Neuronal stem cell (in vitro differentiated cells): ENCODE data around the gene SPACDR.

ENCODE experiments used
- DNase-seq: peaks from one replicate; pipeline ENCODE4 v3.0.0-alpha.2; 2013; ENCODE audit warnings: low spot score
- H2AFZ ChIP-seq: one replicate; pipeline ENCODE4 v1.6.1; 2013; ENCODE audit warnings: mild to moderate bottlenecking, low read length, inconsistent platforms
- H2AK5ac ChIP-seq: 2 replicates; pipeline ENCODE4 v1.6.1; 2013; ENCODE audit warnings: low read depth, mild to moderate bottlenecking, inconsistent platforms, low read length, moderate library complexity, mixed read lengths
- H2BK120ac ChIP-seq: 2 replicates; pipeline ENCODE4 v1.6.1; 2013; ENCODE audit warnings: low read depth, mild to moderate bottlenecking, inconsistent platforms, low read length, moderate library complexity, mixed read lengths
- H2BK12ac ChIP-seq: one replicate; pipeline ENCODE4 v1.6.1; 2013; ENCODE audit warnings: low read length, inconsistent platforms
- H2BK15ac ChIP-seq: 2 replicates; pipeline ENCODE4 v1.6.1; 2013; ENCODE audit warnings: mild to moderate bottlenecking, low read length, inconsistent platforms, mixed read lengths
- H2BK5ac ChIP-seq: one replicate; pipeline ENCODE4 v1.6.1; 2013; ENCODE audit warnings: inconsistent platforms, mild to moderate bottlenecking, low read length, moderate library complexity
- H3K14ac ChIP-seq: one replicate; pipeline ENCODE4 v1.6.1; 2013; ENCODE audit warnings: low read length, inconsistent platforms
- H3K18ac ChIP-seq: 2 replicates; pipeline ENCODE4 v1.6.1; 2013; ENCODE audit warnings: low read length, inconsistent platforms
- H3K23ac ChIP-seq: 2 replicates; pipeline ENCODE4 v1.6.1; 2013; ENCODE audit warnings: low read depth, mild to moderate bottlenecking, mixed read lengths, low read length, inconsistent platforms; ENCODE audit not compliant: poor library complexity
- H3K27ac ChIP-seq: replicated peaks from 3 replicates; pipeline ENCODE4 v1.5.1; 2013; ENCODE audit warnings: low read length, inconsistent platforms
- H3K27me3 ChIP-seq, 3 experiments: 2 replicates each; pipeline ENCODE4 v1.6.1; 2013; ENCODE audit warnings: low read length in 3 of 3, mild to moderate bottlenecking in 2 of 3, inconsistent platforms in 1 of 3, low read depth in 1 of 3, mixed read lengths in 1 of 3, moderate library complexity in 1 of 3; ENCODE audit not compliant: control insufficient read depth in 3 of 3, insufficient read depth in 3 of 3
- H3K36me3 ChIP-seq, 2 donors: replicated peaks in 1 of 2; 2 replicates each; pipeline ENCODE4 v1.6.1; 2013; ENCODE audit warnings: low read length in 2 of 2; ENCODE audit not compliant: control insufficient read depth in 2 of 2, insufficient read depth in 2 of 2
- H3K4ac ChIP-seq: 2 replicates; pipeline ENCODE4 v1.6.1; 2013; ENCODE audit warnings: inconsistent platforms, mild to moderate bottlenecking, low read length, moderate library complexity
- H3K4me1 ChIP-seq, 2 donors: 1 replicate in 1 of 2; 2 replicates in 1 of 2; pipeline ENCODE4 v1.6.1; 2013; ENCODE audit warnings: low read length in 2 of 2, low read depth in 1 of 2; ENCODE audit not compliant: control insufficient read depth in 2 of 2, insufficient read depth in 1 of 2
- H3K4me2 ChIP-seq: one replicate; pipeline ENCODE4 v1.6.1; 2013; ENCODE audit warnings: mild to moderate bottlenecking, low read length, inconsistent platforms; ENCODE audit not compliant: insufficient read depth, poor library complexity, severe bottlenecking
- H3K4me3 ChIP-seq, 2 donors: 2 replicates each; pipeline ENCODE4 v1.5.1; 2013; ENCODE audit warnings: low read length in 2 of 2, mild to moderate bottlenecking in 2 of 2, inconsistent platforms in 1 of 2, moderate library complexity in 1 of 2
- H3K79me1 ChIP-seq: one replicate; pipeline ENCODE4 v1.6.1; 2013; ENCODE audit warnings: low read depth, mild to moderate bottlenecking, inconsistent platforms, low read length, moderate library complexity
- H3K9ac ChIP-seq: one replicate; pipeline ENCODE4 v1.6.1; 2013; ENCODE audit warnings: mild to moderate bottlenecking, low read depth, low read length, inconsistent platforms; ENCODE audit not compliant: poor library complexity
- H3K9me3 ChIP-seq, 2 donors: replicated peaks in 1 of 2; 2 replicates each; pipeline versions ENCODE3 to v1.6.1; 2013; ENCODE audit warnings: low read length in 2 of 2, mild to moderate bottlenecking in 2 of 2, inconsistent platforms in 1 of 2, low read depth in 1 of 2, mixed read lengths in 1 of 2, moderate library complexity in 1 of 2; ENCODE audit not compliant: control insufficient read depth in 2 of 2, insufficient read depth in 1 of 2
- H4K8ac ChIP-seq: one replicate; pipeline ENCODE4 v1.6.1; 2013; ENCODE audit warnings: low read depth, mild to moderate bottlenecking, inconsistent platforms, low read length, moderate library complexity
- H4K91ac ChIP-seq: one replicate; pipeline ENCODE4 v1.6.1; 2013; ENCODE audit warnings: low read length, low read depth, mild to moderate bottlenecking, inconsistent platforms; ENCODE audit not compliant: poor library complexity
- WGBS, 2 donors: extraction: QIAGEN DNeasy Blood & Tissue Kit; methylation state at CpG; one replicate each; pipeline ENCODE4 v1.1.7; 2013; ENCODE audit warnings: missing lambda C conversion rate in 2 of 2, mixed read lengths in 1 of 2; ENCODE audit not compliant: insufficient read length in 2 of 2, insufficient replicate concordance in 1 of 2; ENCODE audit errors: extremely low coverage in 2 of 2; 5-methylcytosine and 5-hydroxymethylcytosine counted together

Gene SPACDR

DNA sequence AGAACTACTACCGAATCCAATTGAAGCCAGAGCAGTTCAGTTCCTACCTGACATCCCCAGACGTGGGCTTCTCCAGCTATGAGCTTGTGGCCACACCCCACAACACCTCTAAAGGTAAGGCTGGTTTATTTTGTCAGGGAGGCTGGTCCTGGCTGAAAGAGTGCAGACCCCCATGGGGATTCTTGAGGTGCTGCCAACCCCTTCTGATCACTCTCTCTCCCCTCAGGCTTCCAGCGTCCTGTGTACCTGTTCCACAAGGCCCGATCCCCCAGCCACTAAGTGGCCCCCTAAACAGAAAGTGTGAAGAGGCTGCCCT, 30.8 kb downstream of the SPACDR start:
- Histone ChIP-seq H3K4me2 (no peak overlapping the region), H3K27ac (no peak overlapping the region), H3K4ac (no peak overlapping the region), H2AK5ac (no peak overlapping the region), H3K9ac (no peak overlapping the region), H3K18ac (no peak overlapping the region), H3K4me1 (peaks cover 24 to 30% of the 10 kb centered on the region in 2 donors), H3K27me3 (no peaks in the 10 kb centered on the region), H2AFZ (no peak overlapping the region), H3K4me3 (no peak overlapping the region), H2BK120ac (no peak overlapping the region), H2BK12ac (no peak overlapping the region), H3K9me3 (no peaks in the 10 kb centered on the region), H2BK15ac (no peak overlapping the region), H3K79me1 (peaks cover 16% of the 10 kb centered on the region), H3K23ac (no peak overlapping the region), H4K91ac (no peak overlapping the region), H3K36me3 (peaks cover 28 to 55% of the 10 kb centered on the region in 2 donors), H3K14ac (no peak overlapping the region), H2BK5ac (no peak overlapping the region), H4K8ac (no peak overlapping the region)
- no CpG with 5 or more reads among the region's 4 CpGs for WGBS, 2 donors
- no peak for DNase-seq

DNA sequence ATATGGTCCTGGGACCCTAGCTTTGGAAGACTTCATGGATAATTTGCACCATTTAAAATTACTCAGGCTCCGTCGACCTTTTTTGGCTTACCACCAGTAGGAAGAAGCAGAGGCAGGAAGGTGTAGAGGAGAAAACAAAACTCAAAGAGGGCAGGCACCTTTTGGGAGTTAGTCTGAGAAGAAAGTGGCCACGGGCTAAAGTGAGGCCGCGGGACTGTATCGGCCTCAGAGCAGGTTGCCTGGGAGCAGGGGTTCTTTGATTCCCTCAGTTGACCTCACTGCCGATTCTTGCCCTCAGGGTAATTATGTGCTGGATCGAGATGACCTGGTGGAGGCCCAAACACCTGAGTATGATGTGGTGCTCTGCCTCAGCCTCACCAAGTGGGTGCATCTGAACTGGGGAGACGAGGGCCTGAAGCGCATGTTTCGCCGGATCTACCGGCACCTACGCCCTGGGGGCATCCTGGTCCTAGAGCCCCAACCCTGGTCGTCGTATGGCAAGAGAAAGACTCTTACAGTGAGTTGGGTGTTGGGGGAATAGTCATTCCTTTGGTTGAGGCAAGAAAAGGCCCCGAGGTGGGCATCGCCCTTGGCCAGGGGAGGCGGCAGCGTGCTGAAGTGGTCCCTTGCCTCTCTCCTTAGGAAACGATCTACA, 31.3 kb downstream of the SPACDR start:
- Histone ChIP-seq H3K4me2 (no peak overlapping the region), H3K14ac (no peak overlapping the region), H3K18ac (no peak overlapping the region), H3K9ac (no peak overlapping the region), H2BK5ac (no peak overlapping the region), H2BK12ac (no peak overlapping the region), H2AK5ac (no peak overlapping the region), H2AFZ (no peak overlapping the region), H3K9me3 (peaks cover 2% of the 10 kb centered on the region in 2 donors), H4K8ac (no peak overlapping the region), H3K23ac (no peak overlapping the region), H2BK120ac (no peak overlapping the region), H3K79me1 (peaks cover 16% of the 10 kb centered on the region), H3K27me3 (peaks cover 0 to under 1% (median 0%) of the 10 kb centered on the region in 3 experiments), H3K27ac (no peak overlapping the region), H3K4me1 (peaks cover 26 to 30% of the 10 kb centered on the region in 2 donors), H3K36me3 (peaks cover 28 to 55% of the 10 kb centered on the region in 2 donors), H3K4ac (no peak overlapping the region), H2BK15ac (no peak overlapping the region), H3K4me3 (peak overlapping the region in 1 of 2 donors; percentile 27), H4K91ac (no peak overlapping the region)
- no CpG with 5 or more reads among the region's 21 CpGs for WGBS, 2 donors
- DNase-seq = no peak

DNA sequence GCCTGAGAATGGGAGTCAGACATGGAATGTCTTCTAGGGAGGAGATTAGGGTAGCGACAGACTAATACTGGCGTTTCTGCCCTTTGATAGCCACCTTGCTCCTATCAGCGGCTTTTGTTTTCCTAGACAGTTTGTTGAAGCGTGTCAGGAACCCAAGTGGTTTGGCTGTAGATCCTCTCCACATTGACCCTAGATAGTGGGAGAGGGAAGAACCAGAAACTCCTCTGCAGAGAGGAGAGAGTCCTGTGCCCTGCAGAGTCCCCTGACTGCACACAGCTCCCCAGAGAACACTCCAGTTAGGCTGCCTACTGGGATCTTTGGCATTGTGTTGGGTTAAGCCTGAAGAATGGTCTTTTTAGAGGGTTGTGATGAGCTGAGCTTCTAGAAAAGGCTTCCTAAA, 32.0 kb downstream of the SPACDR start:
- Histone ChIP-seq H4K91ac (no peak overlapping the region), H3K4me2 (no peak overlapping the region), H3K27ac (no peak overlapping the region), H3K9ac (no peak overlapping the region), H3K36me3 (peaks cover 28 to 55% of the 10 kb centered on the region in 2 donors), H3K23ac (no peak overlapping the region), H2AFZ (no peak overlapping the region), H2BK120ac (no peak overlapping the region), H3K27me3 (peaks cover 0 to 2% (median 0%) of the 10 kb centered on the region in 3 experiments), H3K4me1 (peaks cover 26 to 30% of the 10 kb centered on the region in 2 donors), H3K79me1 (peaks cover 16% of the 10 kb centered on the region), H2BK15ac (no peak overlapping the region), H3K4ac (no peak overlapping the region), H3K9me3 (peaks cover 4% of the 10 kb centered on the region in 2 donors), H3K4me3 (peak overlapping the region in 1 of 2 donors; percentile 7), H2BK5ac (no peak overlapping the region), H3K14ac (no peak overlapping the region), H4K8ac (no peak overlapping the region), H2BK12ac (no peak overlapping the region), H2AK5ac (no peak overlapping the region), H3K18ac (no peak overlapping the region)
- no CpG with 5 or more reads among the region's 4 CpGs for WGBS, 2 donors
- DNase-seq = no peak

DNA sequence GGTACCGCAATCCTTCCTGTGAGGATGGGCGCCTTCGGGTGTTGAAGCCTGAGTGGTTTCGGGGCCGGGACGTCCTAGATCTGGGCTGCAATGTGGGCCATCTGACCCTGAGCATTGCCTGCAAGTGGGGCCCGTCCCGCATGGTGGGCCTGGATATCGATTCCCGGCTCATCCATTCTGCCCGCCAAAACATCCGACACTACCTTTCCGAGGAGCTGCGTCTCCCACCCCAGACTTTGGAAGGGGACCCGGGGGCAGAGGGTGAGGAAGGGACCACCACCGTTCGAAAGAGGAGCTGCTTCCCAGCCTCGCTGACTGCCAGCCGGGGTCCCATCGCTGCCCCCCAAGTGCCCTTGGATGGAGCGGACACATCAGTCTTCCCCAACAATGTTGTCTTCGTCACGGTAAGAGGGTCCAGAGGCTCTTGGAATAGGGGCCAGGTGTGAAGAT, 32.7 kb downstream of the SPACDR start:
- no peak for DNase-seq
- no peak overlapping the region for H3K27ac ChIP-seq
- no peak overlapping the region for H2BK120ac ChIP-seq
- peaks cover 4% of the 10 kb centered on the region in 2 donors for H3K9me3 ChIP-seq
- peak overlapping the region; percentile 23 for H3K4ac ChIP-seq
- peak overlapping the region; percentile 92 for H3K9ac ChIP-seq
- H2AK5ac ChIP-seq = peak overlapping the region; percentile 100
- H4K8ac ChIP-seq = peak overlapping the region; percentile 75
- no peak overlapping the region for H2BK12ac ChIP-seq
- H3K36me3 ChIP-seq = peaks cover 28 to 55% of the 10 kb centered on the region in 2 donors
- H3K18ac ChIP-seq = peak overlapping the region; percentile 29
- H2BK15ac ChIP-seq = no peak overlapping the region
- WGBS, 2 donors = no CpG with 5 or more reads among the region's 23 CpGs
- H3K4me1 ChIP-seq = peaks cover 26 to 30% of the 10 kb centered on the region in 2 donors
- peak overlapping the region; percentile 96 for H2BK5ac ChIP-seq
- H3K79me1 ChIP-seq = peaks cover 16% of the 10 kb centered on the region
- H4K91ac ChIP-seq = no peak overlapping the region
- no peak overlapping the region for H3K4me2 ChIP-seq
- peak overlapping the region in 1 of 2 donors; percentile 68 for H3K4me3 ChIP-seq
- H2AFZ ChIP-seq = no peak overlapping the region
- no peak overlapping the region for H3K14ac ChIP-seq
- H3K27me3 ChIP-seq = peaks cover 0 to 2% (median 0%) of the 10 kb centered on the region in 3 experiments
- peak overlapping the region; percentile 87 for H3K23ac ChIP-seq
